Measurements from ENCODE around the gene SEMA4G. TPM values are rescaled to one million over a fixed set of nuclear protein-coding genes. Genes with fewer than 3 reads are reported as not detected.
A peak's percentile ranks its signal among the peaks of the same experiment; 100 is the strongest.

SEMA4G gene
- polyA plus RNA-seq, 2 donors = 1.4 to 1.9 TPM

DNA sequence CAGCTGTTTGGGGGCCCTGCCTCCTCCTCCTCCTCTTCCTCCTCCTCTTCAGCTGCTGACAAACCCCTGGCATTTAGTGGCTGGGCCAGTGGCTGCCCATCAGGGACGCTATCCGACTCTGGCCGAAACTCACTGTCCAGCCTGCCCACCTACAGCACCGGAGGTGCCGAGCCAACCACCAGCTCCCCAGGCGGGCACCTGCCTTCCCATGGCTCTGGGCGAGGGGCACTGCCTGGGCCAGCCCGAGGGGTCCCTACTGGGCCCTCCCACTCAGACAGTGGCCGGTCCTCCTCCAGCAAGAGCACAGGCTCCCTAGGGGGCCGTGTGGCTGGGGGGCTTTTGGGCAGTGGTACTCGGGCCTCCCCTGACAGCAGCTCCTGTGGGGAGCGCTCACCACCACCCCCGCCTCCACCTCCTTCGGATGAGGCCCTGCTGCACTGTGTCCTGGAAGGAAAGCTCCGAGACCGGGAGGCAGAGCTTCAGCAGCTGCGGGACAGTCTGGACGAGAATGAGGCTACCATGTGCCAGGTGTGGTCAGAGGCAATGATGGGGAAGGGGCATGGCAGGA, 34.4 kb downstream of the SEMA4G start:
- no peak overlapping the region for H3K27ac ChIP-seq (ENCODE audit: low read depth in 2 of 2, low read length in 1 of 2)
- H3K36me3 ChIP-seq (ENCODE audit: control insufficient read depth in 2 of 2, insufficient read depth in 2 of 2, low read length in 1 of 2) = peaks cover 4 to 31% of the 10 kb centered on the region in 2 donors
- no peaks in the 10 kb centered on the region for H3K9me3 ChIP-seq (ENCODE audit: control insufficient read depth in 2 of 2, insufficient read depth in 1 of 2, low read depth in 1 of 2, low read length in 1 of 2)
- WGBS, 2 donors = 92 to 93% methylated on average over 18 of the region's 18 CpGs
- no peaks in the 10 kb centered on the region for H3K27me3 ChIP-seq (ENCODE audit: control insufficient read depth in 1 of 2, insufficient read depth in 2 of 2, low read length in 2 of 2)
- no peak overlapping the region for H3K4me3 ChIP-seq (ENCODE audit: low read depth in 1 of 2, low read length in 2 of 2)
- H3K4me1 ChIP-seq (ENCODE audit: control insufficient read depth in 2 of 2, insufficient read depth in 2 of 2, low read length in 1 of 2) = peaks cover 0 to 11% of the 10 kb centered on the region in 2 donors

DNA sequence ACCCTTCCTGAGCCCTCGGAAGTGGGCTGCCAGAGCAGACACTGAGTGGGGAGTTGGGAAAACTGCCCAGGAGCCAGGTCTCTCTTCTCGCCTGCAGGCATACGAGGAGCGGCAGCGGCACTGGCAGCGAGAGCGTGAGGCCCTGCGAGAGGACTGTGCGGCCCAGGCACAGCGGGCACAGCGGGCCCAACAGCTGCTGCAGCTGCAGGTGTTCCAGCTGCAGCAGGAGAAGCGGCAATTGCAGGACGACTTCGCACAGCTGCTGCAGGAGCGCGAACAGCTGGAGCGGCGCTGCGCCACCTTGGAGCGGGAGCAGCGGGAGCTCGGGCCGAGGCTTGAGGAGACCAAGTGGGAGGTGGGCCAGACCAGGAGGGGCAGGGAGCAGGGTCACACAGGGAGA, 36.1 kb downstream of the SEMA4G start:
- WGBS, 2 donors = 83 to 91% methylated on average over 23 of the region's 23 CpGs
- H3K4me3 ChIP-seq (ENCODE audit: low read depth in 1 of 2, low read length in 2 of 2) = no peak overlapping the region
- H3K36me3 ChIP-seq (ENCODE audit: control insufficient read depth in 2 of 2, insufficient read depth in 2 of 2, low read length in 1 of 2) = peaks cover 4 to 31% of the 10 kb centered on the region in 2 donors
- peaks cover 4 to 11% of the 10 kb centered on the region in 2 donors for H3K4me1 ChIP-seq (ENCODE audit: control insufficient read depth in 2 of 2, insufficient read depth in 2 of 2, low read length in 1 of 2)
- H3K27ac ChIP-seq (ENCODE audit: low read depth in 2 of 2, low read length in 1 of 2) = no peak overlapping the region
- no peaks in the 10 kb centered on the region for H3K9me3 ChIP-seq (ENCODE audit: control insufficient read depth in 2 of 2, insufficient read depth in 1 of 2, low read depth in 1 of 2, low read length in 1 of 2)
- H3K27me3 ChIP-seq (ENCODE audit: control insufficient read depth in 1 of 2, insufficient read depth in 2 of 2, low read length in 2 of 2) = no peaks in the 10 kb centered on the region

DNA sequence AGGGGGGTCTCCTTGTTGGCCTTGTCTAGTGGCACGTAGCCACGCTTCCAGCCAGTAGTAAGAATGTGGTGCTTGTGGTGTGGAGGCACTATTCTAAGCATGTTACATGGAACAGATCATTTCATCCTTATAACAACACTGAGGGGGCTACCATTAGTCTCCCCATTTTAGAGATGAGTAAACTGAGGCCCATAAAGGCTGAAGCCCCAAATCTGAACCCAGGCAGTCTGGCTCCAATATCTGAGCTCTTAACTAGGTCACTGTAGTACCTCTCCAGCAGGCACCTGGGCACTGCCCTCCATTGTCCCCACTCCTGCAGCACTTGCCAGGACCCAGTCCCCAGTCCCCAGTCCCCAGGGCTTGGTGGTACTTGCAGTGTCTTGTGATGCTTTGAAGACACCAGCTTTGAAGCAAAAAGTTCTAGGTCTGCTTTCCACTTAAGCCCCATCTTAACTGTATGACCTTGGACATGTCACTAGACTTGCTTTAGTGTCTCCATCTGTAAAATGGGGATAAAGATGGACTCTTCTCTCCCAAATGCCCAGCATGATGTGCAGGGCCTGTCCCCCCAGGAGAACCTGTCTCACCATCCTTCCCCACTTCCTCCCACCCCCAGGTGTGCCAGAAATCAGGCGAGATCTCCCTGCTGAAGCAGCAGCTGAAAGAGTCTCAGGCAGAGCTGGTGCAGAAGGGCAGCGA, 36.7 kb downstream of the SEMA4G start:
- Histone ChIP-seq H3K9me3 (ENCODE audit: control insufficient read depth in 2 of 2, insufficient read depth in 1 of 2, low read depth in 1 of 2, low read length in 1 of 2) (no peaks in the 10 kb centered on the region), H3K4me1 (ENCODE audit: control insufficient read depth in 2 of 2, insufficient read depth in 2 of 2, low read length in 1 of 2) (peaks cover 4 to 6% of the 10 kb centered on the region in 2 donors), H3K27me3 (ENCODE audit: control insufficient read depth in 1 of 2, insufficient read depth in 2 of 2, low read length in 2 of 2) (no peaks in the 10 kb centered on the region), H3K4me3 (ENCODE audit: low read depth in 1 of 2, low read length in 2 of 2) (no peak overlapping the region), H3K27ac (ENCODE audit: low read depth in 2 of 2, low read length in 1 of 2) (no peak overlapping the region), H3K36me3 (ENCODE audit: control insufficient read depth in 2 of 2, insufficient read depth in 2 of 2, low read length in 1 of 2) (peaks cover 4 to 31% of the 10 kb centered on the region in 2 donors)
- WGBS, 2 donors = 94 to 95% methylated on average over 4 of the region's 4 CpGs

DNA sequence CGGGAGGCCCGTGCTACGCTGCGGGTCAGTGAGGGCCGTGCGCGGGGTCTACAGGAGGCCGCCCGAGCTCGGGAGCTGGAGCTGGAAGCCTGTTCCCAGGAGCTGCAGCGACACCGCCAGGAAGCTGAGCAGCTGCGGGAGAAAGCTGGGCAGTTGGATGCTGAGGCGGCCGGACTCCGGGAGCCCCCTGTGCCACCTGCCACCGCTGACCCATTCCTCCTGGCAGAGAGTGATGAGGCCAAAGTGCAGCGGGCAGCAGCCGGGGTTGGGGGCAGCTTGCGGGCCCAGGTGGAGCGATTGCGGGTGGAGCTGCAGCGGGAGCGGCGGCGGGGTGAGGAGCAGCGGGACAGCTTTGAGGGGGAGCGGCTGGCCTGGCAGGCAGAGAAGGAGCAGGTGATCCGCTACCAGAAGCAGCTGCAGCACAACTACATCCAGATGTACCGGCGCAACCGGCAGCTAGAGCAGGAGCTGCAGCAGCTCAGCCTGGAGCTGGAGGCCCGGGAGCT, 37.3 kb downstream of the SEMA4G start:
- 81 to 83% methylated on average over 33 of the region's 33 CpGs for WGBS, 2 donors
- Histone ChIP-seq H3K4me1 (ENCODE audit: control insufficient read depth in 2 of 2, insufficient read depth in 2 of 2, low read length in 1 of 2) (peaks cover 4% of the 10 kb centered on the region in 2 donors), H3K36me3 (ENCODE audit: control insufficient read depth in 2 of 2, insufficient read depth in 2 of 2, low read length in 1 of 2) (peaks cover 4 to 31% of the 10 kb centered on the region in 2 donors), H3K4me3 (ENCODE audit: low read depth in 1 of 2, low read length in 2 of 2) (no peak overlapping the region), H3K27me3 (ENCODE audit: control insufficient read depth in 1 of 2, insufficient read depth in 2 of 2, low read length in 2 of 2) (no peaks in the 10 kb centered on the region), H3K27ac (ENCODE audit: low read depth in 2 of 2, low read length in 1 of 2) (no peak overlapping the region), H3K9me3 (ENCODE audit: control insufficient read depth in 2 of 2, insufficient read depth in 1 of 2, low read depth in 1 of 2, low read length in 1 of 2) (no peaks in the 10 kb centered on the region)

DNA sequence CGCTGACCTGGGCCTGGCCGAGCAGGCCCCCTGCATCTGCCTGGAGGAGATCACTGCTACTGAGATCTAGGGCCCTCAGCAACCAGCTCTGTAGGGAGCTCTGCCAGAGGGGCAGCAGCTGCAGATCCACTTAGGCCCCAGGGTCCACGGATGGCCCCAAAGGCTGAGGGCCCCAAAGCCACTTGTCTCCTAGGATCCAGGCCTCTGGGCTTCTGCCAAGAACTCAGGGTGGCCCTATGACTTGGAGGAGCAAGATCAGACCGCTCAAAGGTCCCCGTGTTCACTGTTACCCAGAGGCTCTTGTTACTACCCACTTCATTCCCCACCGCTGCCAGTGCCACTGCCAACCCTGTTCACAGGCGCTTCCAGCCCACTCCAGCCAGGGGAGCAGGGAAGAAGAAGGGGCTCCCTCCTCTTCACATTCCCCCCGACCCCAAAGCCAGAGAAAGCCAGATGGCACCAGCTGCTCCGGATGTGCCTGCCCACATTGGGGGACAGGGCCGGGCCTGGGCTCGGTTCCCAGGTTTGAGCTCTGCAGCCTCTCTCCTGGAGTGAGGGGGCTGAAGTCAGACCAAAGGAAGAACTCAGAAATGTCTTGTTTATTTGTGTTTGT, 37.9 kb downstream of the SEMA4G start:
- Histone ChIP-seq H3K27me3 (ENCODE audit: control insufficient read depth in 1 of 2, insufficient read depth in 2 of 2, low read length in 2 of 2) (no peaks in the 10 kb centered on the region), H3K4me1 (ENCODE audit: control insufficient read depth in 2 of 2, insufficient read depth in 2 of 2, low read length in 1 of 2) (peaks cover 4% of the 10 kb centered on the region in 2 donors), H3K4me3 (ENCODE audit: low read depth in 1 of 2, low read length in 2 of 2) (no peak overlapping the region), H3K36me3 (ENCODE audit: control insufficient read depth in 2 of 2, insufficient read depth in 2 of 2, low read length in 1 of 2) (peaks cover 4 to 31% of the 10 kb centered on the region in 2 donors), H3K27ac (ENCODE audit: low read depth in 2 of 2, low read length in 1 of 2) (no peak overlapping the region), H3K9me3 (ENCODE audit: control insufficient read depth in 2 of 2, insufficient read depth in 1 of 2, low read depth in 1 of 2, low read length in 1 of 2) (no peaks in the 10 kb centered on the region)
- 56 to 68% methylated on average over 11 of the region's 11 CpGs for WGBS, 2 donors

DNA sequence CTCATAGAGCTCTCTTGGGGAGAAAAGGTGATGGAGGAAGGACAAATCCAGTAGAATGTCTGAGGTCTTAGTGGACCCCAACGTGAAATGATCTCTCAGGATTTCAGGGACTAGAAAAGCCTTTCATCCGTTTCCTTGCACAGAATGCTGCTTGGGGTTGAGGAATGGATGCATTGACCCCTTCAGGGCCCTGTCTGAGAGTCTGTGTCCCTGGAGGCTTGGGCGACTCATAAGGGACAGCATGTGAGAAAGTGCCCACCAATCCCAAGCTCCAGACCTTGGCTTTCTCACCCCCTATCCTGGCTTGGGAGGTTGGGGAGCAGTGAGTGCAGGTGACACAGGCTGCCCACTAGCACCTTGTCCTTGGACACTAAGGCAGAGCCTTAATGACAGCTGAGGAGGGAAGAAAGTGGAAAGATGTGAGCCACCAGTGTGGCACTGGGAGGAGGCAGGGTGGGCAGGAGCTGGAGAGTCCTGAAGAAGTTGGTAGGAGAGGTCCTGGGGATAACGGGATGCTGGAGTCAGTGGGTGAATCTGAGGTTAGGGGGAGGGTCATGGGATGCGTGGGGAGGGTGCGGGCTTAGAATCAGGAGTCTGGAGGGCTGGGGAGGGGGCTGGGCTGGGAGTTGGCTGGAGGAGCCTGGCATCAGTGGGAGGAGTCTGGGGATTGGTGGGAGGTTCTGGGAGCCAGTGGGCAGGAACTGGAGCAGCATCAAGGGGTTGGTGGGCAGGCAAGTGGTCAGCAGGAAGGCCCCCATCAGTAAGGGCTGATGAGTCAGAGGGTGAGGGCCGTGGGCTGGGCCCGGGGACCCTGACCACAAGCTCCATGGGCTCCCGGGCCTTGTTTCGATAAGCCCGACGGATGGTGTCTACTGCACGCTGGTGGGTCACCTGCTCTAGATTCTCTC, 38.9 kb downstream of the SEMA4G start:
- Histone ChIP-seq H3K4me1 (ENCODE audit: control insufficient read depth in 2 of 2, insufficient read depth in 2 of 2, low read length in 1 of 2) (peaks cover 4 to 5% of the 10 kb centered on the region in 2 donors), H3K27ac (ENCODE audit: low read depth in 2 of 2, low read length in 1 of 2) (peak overlapping the region in 1 of 2 donors; percentile 16), H3K9me3 (ENCODE audit: control insufficient read depth in 2 of 2, insufficient read depth in 1 of 2, low read depth in 1 of 2, low read length in 1 of 2) (no peaks in the 10 kb centered on the region), H3K36me3 (ENCODE audit: control insufficient read depth in 2 of 2, insufficient read depth in 2 of 2, low read length in 1 of 2) (peaks cover 4 to 26% of the 10 kb centered on the region in 2 donors), H3K27me3 (ENCODE audit: control insufficient read depth in 1 of 2, insufficient read depth in 2 of 2, low read length in 2 of 2) (no peaks in the 10 kb centered on the region), H3K4me3 (ENCODE audit: low read depth in 1 of 2, low read length in 2 of 2) (no peak overlapping the region)
- WGBS, 2 donors = 59 to 63% methylated on average over 13 of the region's 13 CpGs

DNA sequence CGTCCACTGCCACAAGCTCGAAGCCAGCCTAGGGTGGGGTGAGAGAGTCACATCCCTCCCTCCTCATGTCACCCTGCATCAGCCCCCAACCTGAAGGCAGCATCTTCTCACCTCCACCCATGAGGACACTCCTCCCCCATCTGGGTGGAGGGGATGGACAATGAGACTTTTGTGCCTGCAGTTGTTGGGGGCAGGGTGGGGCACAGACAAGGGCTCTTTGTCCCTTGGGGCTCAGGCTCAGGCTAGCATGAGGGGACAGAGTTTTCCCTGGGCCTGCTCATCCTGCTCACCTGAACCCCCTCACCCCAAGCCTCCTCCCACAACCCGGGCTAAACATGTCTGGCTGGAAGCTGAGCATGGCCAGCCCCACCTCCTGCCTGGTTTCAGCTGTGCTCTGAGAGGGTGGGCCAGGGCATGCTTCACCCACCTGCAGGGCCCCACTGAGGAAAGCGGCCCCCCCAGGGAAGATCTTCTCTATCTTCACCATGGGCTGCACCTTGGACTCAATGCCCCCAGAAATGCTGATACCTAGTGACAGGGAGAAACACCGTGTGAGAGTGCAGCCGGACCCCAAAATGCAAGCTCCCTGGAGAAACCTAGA, 39.6 kb downstream of the SEMA4G start:
- Histone ChIP-seq H3K9me3 (ENCODE audit: control insufficient read depth in 2 of 2, insufficient read depth in 1 of 2, low read depth in 1 of 2, low read length in 1 of 2) (no peaks in the 10 kb centered on the region), H3K27me3 (ENCODE audit: control insufficient read depth in 1 of 2, insufficient read depth in 2 of 2, low read length in 2 of 2) (no peaks in the 10 kb centered on the region), H3K4me3 (ENCODE audit: low read depth in 1 of 2, low read length in 2 of 2) (no peak overlapping the region), H3K4me1 (ENCODE audit: control insufficient read depth in 2 of 2, insufficient read depth in 2 of 2, low read length in 1 of 2) (peaks cover 4 to 6% of the 10 kb centered on the region in 2 donors), H3K27ac (ENCODE audit: low read depth in 2 of 2, low read length in 1 of 2) (no peak overlapping the region), H3K36me3 (ENCODE audit: control insufficient read depth in 2 of 2, insufficient read depth in 2 of 2, low read length in 1 of 2) (peaks cover under 1 to 20% of the 10 kb centered on the region in 2 donors)
- WGBS, 2 donors = 80% methylated on average over 6 of the region's 6 CpGs

DNA sequence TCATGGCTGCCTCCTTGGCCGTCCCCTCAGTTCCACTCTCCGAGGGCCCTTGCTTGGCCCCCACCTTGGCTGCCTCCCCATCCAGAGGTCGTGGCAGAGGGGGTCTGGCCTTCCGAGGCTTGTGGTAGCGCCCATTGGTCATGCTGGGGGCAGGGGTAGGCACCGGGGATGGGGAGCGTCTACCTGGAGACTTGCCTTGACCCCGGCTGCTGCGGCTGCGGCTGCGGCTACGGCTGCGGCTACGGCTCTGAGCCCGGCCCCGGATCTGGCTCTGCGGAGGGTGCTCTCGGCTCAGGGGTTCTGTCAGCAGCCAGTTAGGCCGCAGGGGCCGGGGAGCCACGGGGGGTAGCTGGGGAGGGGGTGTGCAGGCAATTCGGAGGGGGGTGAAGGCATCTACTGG, 41.0 kb downstream of the SEMA4G start:
- H3K4me3 ChIP-seq (ENCODE audit: low read depth in 1 of 2, low read length in 2 of 2) = no peak overlapping the region
- 93 to 95% methylated on average over 22 of the region's 22 CpGs for WGBS, 2 donors
- no peak overlapping the region for H3K27ac ChIP-seq (ENCODE audit: low read depth in 2 of 2, low read length in 1 of 2)
- H3K27me3 ChIP-seq (ENCODE audit: control insufficient read depth in 1 of 2, insufficient read depth in 2 of 2, low read length in 2 of 2) = no peaks in the 10 kb centered on the region
- H3K9me3 ChIP-seq (ENCODE audit: control insufficient read depth in 2 of 2, insufficient read depth in 1 of 2, low read depth in 1 of 2, low read length in 1 of 2) = no peaks in the 10 kb centered on the region
- peaks cover 0 to 14% of the 10 kb centered on the region in 2 donors for H3K36me3 ChIP-seq (ENCODE audit: control insufficient read depth in 2 of 2, insufficient read depth in 2 of 2, low read length in 1 of 2)
- peaks cover 4 to 6% of the 10 kb centered on the region in 2 donors for H3K4me1 ChIP-seq (ENCODE audit: control insufficient read depth in 2 of 2, insufficient read depth in 2 of 2, low read length in 1 of 2)
